ENCODE results near the gene RNF220.

Gene RNF220

GRCh38 chr1:44417351-44418021, 12.4 kb downstream of the RNF220 start:
- Mint-ChIP-seq H3K9me3 (ENCODE audit: low read depth) (no peaks in the 10 kb centered on the region), H3K4me1 (ENCODE audit: low read depth) (no peaks in the 10 kb centered on the region), H3K4me3 (peak overlapping the region; percentile 44), H3K27ac (no peak overlapping the region), H3K27me3 (peaks cover 38% of the 10 kb centered on the region), H3K36me3 (no peaks in the 10 kb centered on the region)

DNA sequence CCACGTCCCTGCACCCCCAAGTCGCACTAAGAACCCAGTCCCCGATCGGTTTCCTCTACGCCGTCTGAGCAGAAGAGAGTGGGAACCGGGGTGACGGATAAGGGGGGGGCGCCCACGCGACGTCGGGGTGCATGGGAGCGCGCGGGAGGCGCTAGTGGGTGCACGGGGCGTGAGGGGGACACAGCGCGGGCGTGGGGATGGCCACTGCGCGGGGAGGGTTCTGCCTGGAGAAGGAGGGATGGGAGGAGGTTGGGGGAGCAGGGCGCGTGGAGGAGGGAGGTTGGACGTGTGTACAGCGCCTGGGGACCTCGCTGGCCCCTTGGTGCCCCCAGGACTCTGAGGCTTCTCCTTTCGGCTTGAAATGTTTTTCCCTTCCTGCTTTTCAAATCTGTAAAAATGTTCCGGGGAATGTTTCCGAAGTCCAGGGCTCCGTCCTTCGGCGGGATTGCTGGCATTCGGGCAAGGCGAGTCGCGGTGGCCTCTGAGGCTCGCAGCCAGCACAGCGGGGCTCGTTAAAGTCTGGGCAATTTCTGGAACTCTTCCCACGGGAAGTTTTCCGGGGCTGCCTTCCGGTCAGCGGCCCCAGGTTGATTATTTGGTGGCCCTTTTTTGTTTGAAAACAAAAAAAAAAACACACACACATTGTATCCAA, 13.1 kb downstream of the RNF220 start:
- peak overlapping the region; percentile 52 for H3K4me3 Mint-ChIP-seq
- no peaks in the 10 kb centered on the region for H3K36me3 Mint-ChIP-seq
- no peaks in the 10 kb centered on the region for H3K9me3 Mint-ChIP-seq (ENCODE audit: low read depth)
- peaks cover 37% of the 10 kb centered on the region for H3K27me3 Mint-ChIP-seq
- H3K4me1 Mint-ChIP-seq (ENCODE audit: low read depth), result no peaks in the 10 kb centered on the region
- no peak overlapping the region for H3K27ac Mint-ChIP-seq

DNA sequence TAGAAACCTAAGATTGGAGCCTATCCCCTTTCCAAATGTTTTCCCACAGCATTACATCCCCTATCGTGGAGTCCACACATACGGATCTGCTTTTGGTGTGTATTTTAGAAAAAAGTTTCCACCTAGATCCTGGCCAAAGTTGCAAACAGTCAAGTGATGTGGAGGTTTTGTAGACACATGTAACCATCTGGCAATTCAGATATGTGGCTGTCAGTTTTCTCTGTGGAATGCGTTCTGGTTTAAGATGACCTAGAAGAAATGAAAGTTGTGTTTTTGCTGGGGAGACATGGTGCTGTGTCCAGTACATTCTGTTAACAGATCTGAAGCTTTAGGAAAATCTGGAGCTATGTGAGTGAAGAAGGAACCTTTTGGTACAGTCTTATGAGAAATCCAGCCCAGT, 14.8 kb downstream of the RNF220 start:
- Mint-ChIP-seq H3K27ac (no peak overlapping the region), H3K36me3 (no peaks in the 10 kb centered on the region), H3K4me3 (no peak overlapping the region), H3K4me1 (ENCODE audit: low read depth) (peaks cover 7% of the 10 kb centered on the region), H3K27me3 (peaks cover 37% of the 10 kb centered on the region), H3K9me3 (ENCODE audit: low read depth) (no peaks in the 10 kb centered on the region)

DNA sequence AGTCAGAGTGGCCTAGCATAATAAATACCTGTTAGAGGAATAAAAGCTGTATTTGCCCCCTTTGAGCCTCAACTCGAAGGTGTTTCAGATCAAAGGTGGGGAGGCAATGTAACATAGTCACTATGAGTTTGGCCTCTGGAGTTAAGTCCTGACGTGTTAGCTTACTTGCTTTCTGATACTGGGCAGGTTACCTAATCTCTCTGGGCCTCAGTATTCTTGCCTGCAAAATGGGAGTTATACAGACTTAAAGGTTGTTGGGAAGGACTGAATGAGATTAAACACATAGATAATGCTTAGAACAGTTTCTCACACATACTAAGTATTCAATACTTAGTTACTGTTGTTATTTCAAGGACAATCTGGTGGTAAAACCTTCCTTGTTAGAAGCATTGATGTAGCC, 15.5 kb downstream of the RNF220 start:
- Mint-ChIP-seq H3K9me3 (ENCODE audit: low read depth) (no peaks in the 10 kb centered on the region), H3K4me3 (no peak overlapping the region), H3K36me3 (no peaks in the 10 kb centered on the region), H3K27ac (no peak overlapping the region), H3K27me3 (peaks cover 38% of the 10 kb centered on the region), H3K4me1 (ENCODE audit: low read depth) (peaks cover 7% of the 10 kb centered on the region)

DNA sequence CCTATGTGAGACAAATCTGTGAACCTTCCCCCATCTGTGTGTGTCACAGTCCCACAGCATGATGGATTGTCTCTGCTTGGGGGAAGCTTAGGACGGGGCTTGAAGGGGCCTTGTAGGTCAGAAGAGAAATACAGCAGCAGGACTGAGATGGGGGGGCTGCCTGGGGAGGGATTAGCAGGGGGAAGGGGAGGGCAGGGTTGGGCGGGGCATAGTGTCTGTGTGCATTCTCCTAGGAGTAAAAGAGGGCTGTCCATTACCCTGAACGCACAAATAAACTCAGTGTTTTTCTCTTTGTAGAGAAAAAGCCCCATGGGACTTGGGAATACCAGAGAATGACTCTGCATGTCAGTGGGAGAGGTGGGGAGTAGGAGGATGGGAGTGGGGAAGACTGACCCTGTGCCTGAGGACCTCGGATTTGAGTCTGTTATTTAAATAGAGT, 16.4 kb downstream of the RNF220 start:
- Mint-ChIP-seq H3K36me3 (no peaks in the 10 kb centered on the region), H3K4me3 (no peak overlapping the region), H3K9me3 (ENCODE audit: low read depth) (no peaks in the 10 kb centered on the region), H3K27me3 (peaks cover 35% of the 10 kb centered on the region), H3K4me1 (ENCODE audit: low read depth) (peaks cover 7% of the 10 kb centered on the region), H3K27ac (no peak overlapping the region)

DNA sequence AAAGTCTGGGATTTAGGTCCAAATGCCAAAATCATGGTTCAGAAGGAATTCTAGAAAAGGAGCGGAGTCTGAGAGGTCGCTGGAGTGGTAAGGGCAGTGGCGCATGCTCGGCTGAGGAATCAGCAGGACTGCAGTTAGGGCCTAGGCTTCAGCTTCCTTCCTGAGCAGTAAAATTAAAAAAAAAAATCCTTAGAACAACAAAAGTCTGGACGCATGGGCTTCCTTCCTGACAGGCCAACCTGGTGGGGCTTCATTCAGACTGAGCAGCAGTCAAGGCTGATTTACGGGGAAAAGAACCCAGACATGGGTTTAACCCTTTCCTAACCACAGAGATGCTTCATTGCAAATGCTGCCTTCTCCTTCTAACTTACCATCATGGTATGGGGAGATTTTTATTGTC, 17.1 kb downstream of the RNF220 start:
- H3K4me1 Mint-ChIP-seq (ENCODE audit: low read depth), result peaks cover 7% of the 10 kb centered on the region

DNA sequence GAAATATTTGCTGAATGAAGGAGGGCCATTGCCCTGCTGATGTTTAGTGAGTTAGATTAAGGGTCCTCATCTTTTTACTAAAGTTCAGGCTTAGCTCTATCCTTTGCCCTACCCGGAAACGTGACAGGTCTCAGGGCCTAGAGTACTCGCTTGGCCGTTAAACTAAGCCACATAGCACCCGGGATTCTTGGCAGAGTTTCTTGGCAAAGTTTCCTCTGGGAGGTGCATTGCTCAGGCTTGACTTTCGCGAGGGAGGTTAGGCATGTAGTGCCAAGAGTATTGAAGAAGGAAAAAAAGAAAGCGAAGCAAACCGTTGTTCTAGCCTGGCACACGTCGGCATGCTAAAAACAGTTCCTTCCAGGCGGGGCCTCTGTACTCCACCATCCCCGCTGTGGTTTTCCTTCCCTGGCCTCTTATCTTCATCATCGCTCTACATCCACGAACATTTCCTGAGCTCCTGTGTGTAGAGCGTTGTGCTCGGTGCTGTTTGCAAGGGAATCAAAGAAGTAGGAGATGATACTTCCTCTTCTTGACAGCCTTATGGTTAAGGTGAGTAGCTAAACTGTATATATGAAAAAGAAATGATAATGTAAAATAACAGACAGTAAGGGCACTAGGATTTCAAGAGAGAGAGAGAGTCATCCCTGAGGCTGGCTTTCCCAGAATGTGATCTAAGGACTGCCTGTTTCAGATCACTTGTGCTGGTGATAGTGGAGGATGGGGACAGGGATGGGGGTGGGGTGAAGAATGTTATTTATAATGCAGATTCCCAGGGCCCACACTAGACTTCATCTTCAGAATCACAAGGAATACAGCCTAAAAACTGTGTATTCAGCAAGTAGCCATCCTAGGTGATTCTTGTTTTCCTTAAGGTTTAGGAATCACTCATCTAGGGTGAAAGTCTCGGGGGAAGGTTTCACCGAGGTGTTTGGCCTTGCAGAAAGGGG, 18.8 kb downstream of the RNF220 start:
- no peak overlapping the region for H3K27ac Mint-ChIP-seq
- H3K4me1 Mint-ChIP-seq (ENCODE audit: low read depth), result peaks cover 7% of the 10 kb centered on the region
- peaks cover 45% of the 10 kb centered on the region for H3K27me3 Mint-ChIP-seq
- H3K4me3 Mint-ChIP-seq, result no peak overlapping the region
- no peaks in the 10 kb centered on the region for H3K9me3 Mint-ChIP-seq (ENCODE audit: low read depth)
- H3K36me3 Mint-ChIP-seq, result no peaks in the 10 kb centered on the region

More for the DNA sequence above, 17.1 kb downstream of the RNF220 start:
- Mint-ChIP-seq H3K4me3 (no peak overlapping the region), H3K36me3 (no peaks in the 10 kb centered on the region), H3K27me3 (peaks cover 39% of the 10 kb centered on the region), H3K9me3 (ENCODE audit: low read depth) (no peaks in the 10 kb centered on the region), H3K27ac (no peak overlapping the region)

DNA sequence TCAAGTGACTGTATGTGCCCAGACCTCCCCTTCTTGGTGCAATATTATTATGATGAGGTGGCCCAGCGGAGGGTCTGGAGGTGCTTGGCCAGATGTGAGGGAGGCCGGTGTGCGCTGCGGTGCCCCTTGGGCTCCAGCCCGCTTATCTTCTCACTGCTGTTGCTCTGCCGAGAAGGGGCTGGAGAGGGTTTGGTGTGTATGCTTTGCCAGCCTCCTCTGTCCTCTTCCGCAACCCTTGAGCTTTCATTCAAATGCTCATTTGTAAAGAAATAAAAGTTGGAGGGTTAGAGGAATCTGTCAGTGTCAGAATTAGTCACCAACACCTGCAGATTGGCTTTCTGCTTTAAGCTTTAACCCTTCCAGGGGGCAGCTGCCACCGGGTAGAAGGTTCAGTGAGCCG, 19.7 kb downstream of the RNF220 start:
- Mint-ChIP-seq H3K4me1 (ENCODE audit: low read depth) (peaks cover 7% of the 10 kb centered on the region), H3K9me3 (ENCODE audit: low read depth) (no peaks in the 10 kb centered on the region), H3K27ac (no peak overlapping the region), H3K36me3 (no peaks in the 10 kb centered on the region), H3K4me3 (no peak overlapping the region), H3K27me3 (peaks cover 47% of the 10 kb centered on the region)

DNA sequence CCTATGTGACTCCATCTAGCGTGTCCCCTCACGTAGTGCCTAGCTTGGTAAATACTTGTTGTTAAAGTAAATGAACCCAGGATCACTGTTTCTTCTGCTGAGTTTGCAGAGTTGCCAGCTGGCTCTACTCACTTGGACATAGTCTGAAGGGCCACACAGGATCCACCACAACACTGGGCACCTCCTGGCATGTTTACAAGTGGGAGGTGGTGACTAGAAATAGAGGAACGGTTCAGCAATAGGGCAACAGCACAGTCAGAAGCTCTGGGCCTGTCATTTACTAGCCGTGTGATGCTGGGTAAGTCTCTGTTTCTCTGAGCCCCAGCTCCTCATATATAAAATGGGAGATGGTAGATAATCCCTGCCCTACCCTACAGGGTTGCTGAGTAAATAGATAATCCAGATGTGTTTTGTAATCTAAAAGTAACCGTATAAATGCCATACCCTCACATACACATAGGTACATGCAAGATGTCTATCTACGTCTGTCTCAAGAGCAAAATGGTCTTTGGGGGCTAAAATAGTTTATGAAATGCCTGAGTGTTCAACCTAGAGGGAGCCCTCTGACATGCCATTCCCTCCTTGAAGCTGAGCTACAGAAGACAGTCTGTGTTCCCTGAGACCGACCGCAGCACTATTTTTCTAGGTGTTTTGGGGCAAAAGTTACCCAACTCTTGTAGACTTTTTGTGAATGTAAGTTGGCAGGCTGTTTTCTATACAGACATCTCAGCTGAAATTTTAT, 20.5 kb downstream of the RNF220 start:
- Mint-ChIP-seq H3K36me3 (no peaks in the 10 kb centered on the region), H3K4me3 (no peak overlapping the region), H3K4me1 (ENCODE audit: low read depth) (peaks cover 7% of the 10 kb centered on the region), H3K9me3 (ENCODE audit: low read depth) (no peaks in the 10 kb centered on the region), H3K27me3 (peaks cover 39% of the 10 kb centered on the region), H3K27ac (no peak overlapping the region)

DNA sequence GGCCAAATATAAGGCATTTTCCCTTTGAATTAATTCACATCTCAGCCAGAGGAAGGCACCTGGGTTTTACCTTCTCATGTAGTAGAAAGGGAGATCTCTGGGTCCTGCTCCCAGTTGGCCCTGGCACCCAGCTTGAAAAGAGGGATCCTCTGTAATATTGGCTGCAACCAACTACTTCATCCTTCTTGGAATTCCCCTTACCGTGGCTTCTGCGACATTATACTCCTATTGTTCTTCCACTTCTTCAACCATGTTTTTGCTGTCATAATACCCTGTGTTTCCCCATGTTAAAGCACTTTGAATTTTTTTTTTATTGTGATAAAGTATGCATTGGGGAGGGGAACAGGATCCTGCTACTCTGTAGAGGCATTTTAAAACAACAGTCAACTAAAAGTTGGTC, 26.8 kb downstream of the RNF220 start:
- H3K27me3 Mint-ChIP-seq, result peaks cover 17% of the 10 kb centered on the region

DNA sequence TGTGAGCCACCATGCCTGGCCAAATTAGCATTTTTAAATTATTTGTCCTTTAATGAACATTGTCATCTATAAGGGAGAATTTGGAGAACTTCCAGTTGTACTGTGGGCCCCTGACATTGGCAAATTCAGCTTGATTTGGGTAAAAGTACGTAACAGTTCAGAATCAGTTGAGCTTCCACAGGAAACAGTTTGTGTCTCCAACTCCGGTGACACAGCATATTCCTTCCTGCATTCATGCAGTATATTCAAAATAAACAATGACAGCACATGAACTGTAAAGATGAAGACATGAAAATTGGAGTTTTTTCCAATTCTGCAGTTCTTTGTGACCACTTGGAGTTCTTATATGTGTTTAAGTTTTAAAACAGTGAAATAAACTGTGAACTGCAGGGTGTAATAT, 28.2 kb downstream of the RNF220 start:
- no peaks in the 10 kb centered on the region for H3K9me3 Mint-ChIP-seq (ENCODE audit: low read depth)
- peaks cover 11% of the 10 kb centered on the region for H3K27me3 Mint-ChIP-seq
- no peak overlapping the region for H3K27ac Mint-ChIP-seq
- peaks cover 4% of the 10 kb centered on the region for H3K4me1 Mint-ChIP-seq (ENCODE audit: low read depth)
- no peak overlapping the region for H3K4me3 Mint-ChIP-seq
- H3K36me3 Mint-ChIP-seq, result no peaks in the 10 kb centered on the region

More for the DNA sequence above, 26.8 kb downstream of the RNF220 start:
- Mint-ChIP-seq H3K4me1 (ENCODE audit: low read depth) (peaks cover 4% of the 10 kb centered on the region), H3K9me3 (ENCODE audit: low read depth) (no peaks in the 10 kb centered on the region), H3K4me3 (no peak overlapping the region), H3K36me3 (no peaks in the 10 kb centered on the region), H3K27ac (no peak overlapping the region)

- peaks cover 2% of the 10 kb centered on the region for H3K27me3 Mint-ChIP-seq
- peaks cover 4% of the 10 kb centered on the region for H3K4me1 Mint-ChIP-seq (ENCODE audit: low read depth)
- no peaks in the 10 kb centered on the region for H3K9me3 Mint-ChIP-seq (ENCODE audit: low read depth)
- H3K36me3 Mint-ChIP-seq, result no peaks in the 10 kb centered on the region
- H3K4me3 Mint-ChIP-seq, result no peak overlapping the region
- H3K27ac Mint-ChIP-seq, result no peak overlapping the region
These were observed 31.5 kb downstream of the RNF220 start for GRCh38 chr1:44436401-44437106.

DNA sequence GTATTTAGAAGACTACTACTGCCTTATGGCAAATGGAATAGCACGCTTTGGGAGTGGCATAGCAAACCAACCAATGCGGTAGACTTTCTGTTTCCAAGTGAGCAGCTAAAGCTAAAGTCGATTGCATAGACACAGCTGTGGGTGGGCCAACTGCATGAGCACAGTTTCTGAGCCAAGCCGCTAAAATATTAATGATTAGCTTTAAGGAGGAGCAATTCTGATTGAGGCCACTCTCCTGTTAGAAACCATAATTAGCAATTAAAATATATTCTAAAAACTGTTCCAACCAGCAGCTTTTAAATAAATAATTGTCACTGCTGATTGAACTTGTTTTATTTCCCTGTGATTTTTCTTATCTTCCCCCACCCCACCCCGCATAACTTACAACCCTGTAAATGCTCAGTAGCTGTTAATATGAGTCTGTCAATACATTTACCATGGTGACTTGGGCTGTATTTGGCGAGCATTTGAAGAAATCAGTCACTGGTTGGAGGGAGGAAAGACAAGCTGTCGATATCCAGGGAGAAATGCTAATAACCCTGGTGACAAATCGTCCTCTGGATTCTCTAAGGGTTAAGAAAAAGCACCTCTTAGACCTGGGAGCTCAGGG, 32.2 kb downstream of the RNF220 start:
- Mint-ChIP-seq H3K4me1 (ENCODE audit: low read depth) (peaks cover 4% of the 10 kb centered on the region), H3K4me3 (no peak overlapping the region), H3K27ac (no peak overlapping the region), H3K27me3 (peaks cover 2% of the 10 kb centered on the region), H3K36me3 (no peaks in the 10 kb centered on the region), H3K9me3 (ENCODE audit: low read depth) (no peaks in the 10 kb centered on the region)

GRCh38 chr1:44442791-44443190, 37.7 kb downstream of the RNF220 start:
- H3K9me3 Mint-ChIP-seq (ENCODE audit: low read depth), result no peaks in the 10 kb centered on the region
- H3K27ac Mint-ChIP-seq, result no peak overlapping the region
- H3K4me1 Mint-ChIP-seq (ENCODE audit: low read depth), result no peaks in the 10 kb centered on the region
- H3K4me3 Mint-ChIP-seq, result no peak overlapping the region
- H3K27me3 Mint-ChIP-seq, result no peaks in the 10 kb centered on the region
- H3K36me3 Mint-ChIP-seq, result no peaks in the 10 kb centered on the region
